ENCODE data around the gene TJAP1. TPM values are rescaled to one million over a fixed set of nuclear protein-coding genes. Genes with fewer than 3 reads are reported as not detected.
"Not testable (repeated sequence)": the region's sequence is repeated elsewhere in the genome, so short reads cannot be mapped to it uniquely, and the experiment has no call there.

TJAP1 gene
- total and polyA plus RNA-seq, 2 donors (not counting 1 experiment from before 2014, with no cell fraction given) = 8.9 to 18.9 TPM

DNA sequence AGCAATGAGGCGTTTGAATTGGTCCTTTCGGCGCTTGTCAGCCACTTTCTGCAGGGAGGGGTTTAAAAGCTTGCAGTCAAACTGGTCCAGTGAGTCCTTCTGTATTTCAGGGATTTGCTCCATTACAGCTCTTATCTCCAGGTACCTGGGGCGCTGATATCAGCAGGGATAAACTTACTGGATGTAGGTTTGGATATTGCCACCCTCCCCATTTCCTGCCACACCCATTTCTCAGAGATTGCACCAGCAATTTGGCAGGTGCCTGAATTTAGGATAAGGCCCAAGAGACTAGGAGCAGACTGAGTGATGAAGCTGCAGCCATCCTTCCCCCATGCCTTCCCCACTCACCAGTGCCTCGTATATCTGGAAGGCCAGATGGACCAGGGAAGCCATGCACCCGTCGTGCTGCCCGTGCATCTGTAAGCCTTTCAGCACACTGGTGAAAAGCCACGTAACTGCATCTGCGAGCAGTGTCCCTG, 47.2 kb downstream of the TJAP1 start:
- no peaks in the 10 kb centered on the region for H3K27me3 ChIP-seq (ENCODE audit: control insufficient read depth, insufficient read depth, low read length)
- H3K4me3 ChIP-seq (replicated peaks in 1 of 4; ENCODE audit: control extremely low read depth in 1 of 4, insufficient read depth in 1 of 4, low read depth in 3 of 4, low read length in 4 of 4) = no peak overlapping the region
- peaks cover 42% of the 10 kb centered on the region for H3K36me3 ChIP-seq (ENCODE audit: control insufficient read depth, insufficient read depth, low read length)
- H3K4me1 ChIP-seq (ENCODE audit: control insufficient read depth, extremely low read depth, insufficient read depth, low read length) = peaks cover 2% of the 10 kb centered on the region
- peaks cover under 1% of the 10 kb centered on the region for H3K79me2 ChIP-seq (ENCODE audit: control insufficient read depth, insufficient read depth, low read length)
- H3K4me2 ChIP-seq (ENCODE audit: extremely low read depth, insufficient read depth, low read length) = no peak overlapping the region
- H3K27ac ChIP-seq (ENCODE audit: insufficient read depth, low read length) = no peak overlapping the region
- H3K9ac ChIP-seq (ENCODE audit: insufficient read depth, low read length) = no peak overlapping the region
- H4K20me1 ChIP-seq (ENCODE audit: control insufficient read depth, extremely low read depth, insufficient read depth, low read length) = no peaks in the 10 kb centered on the region
- TF ChIP-seq, protein P1, sequence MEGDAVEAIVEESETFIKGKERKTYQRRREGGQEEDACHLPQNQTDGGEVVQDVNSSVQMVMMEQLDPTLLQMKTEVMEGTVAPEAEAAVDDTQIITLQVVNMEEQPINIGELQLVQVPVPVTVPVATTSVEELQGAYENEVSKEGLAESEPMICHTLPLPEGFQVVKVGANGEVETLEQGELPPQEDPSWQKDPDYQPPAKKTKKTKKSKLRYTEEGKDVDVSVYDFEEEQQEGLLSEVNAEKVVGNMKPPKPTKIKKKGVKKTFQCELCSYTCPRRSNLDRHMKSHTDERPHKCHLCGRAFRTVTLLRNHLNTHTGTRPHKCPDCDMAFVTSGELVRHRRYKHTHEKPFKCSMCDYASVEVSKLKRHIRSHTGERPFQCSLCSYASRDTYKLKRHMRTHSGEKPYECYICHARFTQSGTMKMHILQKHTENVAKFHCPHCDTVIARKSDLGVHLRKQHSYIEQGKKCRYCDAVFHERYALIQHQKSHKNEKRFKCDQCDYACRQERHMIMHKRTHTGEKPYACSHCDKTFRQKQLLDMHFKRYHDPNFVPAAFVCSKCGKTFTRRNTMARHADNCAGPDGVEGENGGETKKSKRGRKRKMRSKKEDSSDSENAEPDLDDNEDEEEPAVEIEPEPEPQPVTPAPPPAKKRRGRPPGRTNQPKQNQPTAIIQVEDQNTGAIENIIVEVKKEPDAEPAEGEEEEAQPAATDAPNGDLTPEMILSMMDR (conservative IDR thresholded peaks at IDR 0.05 in 1 of 2, IDR thresholded peaks at IDR 0.05 in 1 of 2; ENCODE audit: low read depth in 1 of 2, low read length in 2 of 2) = no peak
- TF ChIP-seq EZH2 (IDR thresholded peaks at IDR 0.05; ENCODE audit: low read length, missing control alignments) = no peak
- H2AFZ ChIP-seq (ENCODE audit: low read length) = no peak overlapping the region
- DNase-seq (ENCODE audit: low read depth in 2 of 2) = no peak
- H3K9me3 ChIP-seq (ENCODE audit: control insufficient read depth, insufficient read depth, low read depth, low read length) = no peaks in the 10 kb centered on the region

GRCh38 chr6:43532201-43532600, 54.8 kb downstream of the TJAP1 start:
- peak in 1 of 2 donors; percentile 57 for DNase-seq (ENCODE audit: low read depth in 2 of 2)
- Histone ChIP-seq H3K9me3 (ENCODE audit: control insufficient read depth, insufficient read depth, low read depth, low read length) (no peaks in the 10 kb centered on the region), H2AFZ (ENCODE audit: low read length) (no peak overlapping the region), H3K36me3 (ENCODE audit: control insufficient read depth, insufficient read depth, low read length) (peaks cover 12% of the 10 kb centered on the region), H3K4me2 (ENCODE audit: extremely low read depth, insufficient read depth, low read length) (no peak overlapping the region), H3K4me3 (replicated peaks in 1 of 4; ENCODE audit: control extremely low read depth in 1 of 4, insufficient read depth in 1 of 4, low read depth in 3 of 4, low read length in 4 of 4) (no peak overlapping the region), H3K9ac (ENCODE audit: insufficient read depth, low read length) (no peak overlapping the region), H3K27ac (ENCODE audit: insufficient read depth, low read length) (no peak overlapping the region), H3K27me3 (ENCODE audit: control insufficient read depth, insufficient read depth, low read length) (no peaks in the 10 kb centered on the region), H3K4me1 (ENCODE audit: control insufficient read depth, extremely low read depth, insufficient read depth, low read length) (no peaks in the 10 kb centered on the region), H3K79me2 (ENCODE audit: control insufficient read depth, insufficient read depth, low read length) (no peaks in the 10 kb centered on the region), H4K20me1 (ENCODE audit: control insufficient read depth, extremely low read depth, insufficient read depth, low read length) (no peaks in the 10 kb centered on the region)
- TF ChIP-seq, protein P1 (conservative IDR thresholded peaks at IDR 0.05 in 1 of 2, IDR thresholded peaks at IDR 0.05 in 1 of 2; ENCODE audit: low read depth in 1 of 2, low read length in 2 of 2) = no peak
- no peak for TF ChIP-seq EZH2 (IDR thresholded peaks at IDR 0.05; ENCODE audit: low read length, missing control alignments)

DNA sequence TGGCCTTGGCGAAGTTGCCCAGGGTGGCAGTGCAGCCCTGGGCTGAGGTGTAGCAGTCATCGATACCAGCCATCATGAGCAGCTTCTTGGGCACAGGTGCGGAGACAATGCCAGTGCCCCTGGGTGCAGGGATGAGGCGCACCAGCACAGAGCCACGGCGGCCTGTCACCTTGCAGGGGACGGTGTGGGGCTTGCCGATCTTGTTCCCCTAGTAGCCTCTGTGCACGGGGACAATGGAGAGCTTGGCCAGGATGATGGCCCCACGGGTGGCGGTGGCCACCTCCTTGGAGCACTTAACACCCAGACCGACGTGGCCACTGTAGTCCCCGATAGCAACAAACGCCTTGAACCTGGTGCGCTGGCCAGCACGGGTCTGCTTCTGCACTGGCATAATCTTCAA, 61.6 kb downstream of the TJAP1 start:
- H3K27ac ChIP-seq (ENCODE audit: insufficient read depth, low read length); H4K20me1 ChIP-seq (ENCODE audit: control insufficient read depth, extremely low read depth, insufficient read depth, low read length); H3K4me2 ChIP-seq (ENCODE audit: extremely low read depth, insufficient read depth, low read length); H3K79me2 ChIP-seq (ENCODE audit: control insufficient read depth, insufficient read depth, low read length); H3K27me3 ChIP-seq (ENCODE audit: control insufficient read depth, insufficient read depth, low read length); H3K4me3 ChIP-seq (replicated peaks in 1 of 4; ENCODE audit: control extremely low read depth in 1 of 4, insufficient read depth in 1 of 4, low read depth in 3 of 4, low read length in 4 of 4); H3K4me1 ChIP-seq (ENCODE audit: control insufficient read depth, extremely low read depth, insufficient read depth, low read length); H3K9me3 ChIP-seq (ENCODE audit: control insufficient read depth, insufficient read depth, low read depth, low read length); H2AFZ ChIP-seq (ENCODE audit: low read length); H3K9ac ChIP-seq (ENCODE audit: insufficient read depth, low read length); DNase-seq (ENCODE audit: low read depth in 2 of 2); H3K36me3 ChIP-seq (ENCODE audit: control insufficient read depth, insufficient read depth, low read length): not testable (repeated sequence)

GRCh38 chr6:43539409-43539808, 62.0 kb downstream of the TJAP1 start:
- H2AFZ ChIP-seq (ENCODE audit: low read length); DNase-seq (ENCODE audit: low read depth in 2 of 2); H3K27ac ChIP-seq (ENCODE audit: insufficient read depth, low read length); H3K27me3 ChIP-seq (ENCODE audit: control insufficient read depth, insufficient read depth, low read length); H3K4me1 ChIP-seq (ENCODE audit: control insufficient read depth, extremely low read depth, insufficient read depth, low read length); H4K20me1 ChIP-seq (ENCODE audit: control insufficient read depth, extremely low read depth, insufficient read depth, low read length); H3K4me3 ChIP-seq (replicated peaks in 1 of 4; ENCODE audit: control extremely low read depth in 1 of 4, insufficient read depth in 1 of 4, low read depth in 3 of 4, low read length in 4 of 4); H3K9ac ChIP-seq (ENCODE audit: insufficient read depth, low read length); H3K4me2 ChIP-seq (ENCODE audit: extremely low read depth, insufficient read depth, low read length); H3K9me3 ChIP-seq (ENCODE audit: control insufficient read depth, insufficient read depth, low read depth, low read length); H3K36me3 ChIP-seq (ENCODE audit: control insufficient read depth, insufficient read depth, low read length); H3K79me2 ChIP-seq (ENCODE audit: control insufficient read depth, insufficient read depth, low read length): not testable (repeated sequence)

Measured in fibroblast of lung (primary cell).